Medulla oblongata (tissue), 1 donor: ENCODE measurements around the gene CHRM4.

Experiments used
- DNase-seq: peaks from one replicate; pipeline ENCODE4 v3.0.0-alpha.2; 2015; ENCODE audit errors: extremely low spot score

Gene CHRM4

GRCh38 chr11:46347637-46348311 is 43.8 kb downstream of the CHRM4 start:
- DNase-seq, result no peak

GRCh38 chr11:46346886-46347636 is 44.5 kb downstream of the CHRM4 start, which contains the start of gene DGKZ:
Gene DGKZ, plus strand, starts transcription at chr11:46347463. Its CDS starts 197 bp downstream, at chr11:46347660.
- peak; percentile 89 for DNase-seq

- no peak for DNase-seq
Measured at GRCh38 chr11:46345881-46346484, 45.6 kb downstream of the CHRM4 start.

- DNase-seq, result peak; percentile 56
Measured at GRCh38 chr11:46345131-46345597, 46.4 kb downstream of the CHRM4 start.

- no peak for DNase-seq
Measured at GRCh38 chr11:46343520-46343919, 48.1 kb downstream of the CHRM4 start.

- DNase-seq, result no peak
Measured at GRCh38 chr11:46342239-46342638, 49.3 kb downstream of the CHRM4 start.

- DNase-seq, result no peak
Measured at GRCh38 chr11:46341454-46341853, 50.1 kb downstream of the CHRM4 start.

- DNase-seq, result no peak
Measured at GRCh38 chr11:46339816-46340215, 51.8 kb downstream of the CHRM4 start.

- DNase-seq, result no peak
Measured at GRCh38 chr11:46338988-46339666, 52.4 kb downstream of the CHRM4 start.

- DNase-seq, result no peak
Measured at GRCh38 chr11:46338636-46338987, 53.0 kb downstream of the CHRM4 start.

- DNase-seq, result no peak
Measured at GRCh38 chr11:46337626-46338345, 53.8 kb downstream of the CHRM4 start.

GRCh38 chr11:46336563-46337180 is 54.9 kb downstream of the CHRM4 start:
- no peak for DNase-seq

GRCh38 chr11:46335890-46336562 is 55.5 kb downstream of the CHRM4 start:
- peak; percentile 46 for DNase-seq

- DNase-seq, result no peak
Measured at GRCh38 chr11:46335271-46335670, 56.3 kb downstream of the CHRM4 start.

GRCh38 chr11:46334211-46334610 is 57.4 kb downstream of the CHRM4 start:
- DNase-seq, result no peak
